HEK293T (cell line): ENCODE measurements around the gene EBF3.

Experiments used
- ARNT ChIP-seq: fragments of 450-650 bp; IDR thresholded peaks from 2 replicates; pipeline ENCODE4 v1.6.1; 2017; ENCODE audit warnings: mild to moderate bottlenecking
- BHLHE40 ChIP-seq: fragments of 450-650 bp; IDR thresholded peaks from 2 replicates; pipeline ENCODE4 v1.6.1; 2016; ENCODE audit warnings: mild to moderate bottlenecking, moderate library complexity, borderline replicate concordance
- CTBP1 ChIP-seq: fragments of 450-650 bp; IDR thresholded peaks from 2 replicates; pipeline ENCODE4 v1.6.1; 2016; ENCODE audit warnings: borderline replicate concordance
- ELF4 ChIP-seq: fragments of 450-650 bp; IDR thresholded peaks from 2 replicates; pipeline ENCODE4 v1.6.1; 2017; ENCODE audit warnings: antibody characterized with exemption
- FOXK2 ChIP-seq: fragments of 450-650 bp; IDR thresholded peaks from 2 replicates; pipeline ENCODE4 v1.6.1; 2016; ENCODE audit warnings: mild to moderate bottlenecking
- FOXM1 ChIP-seq: fragments of 450-650 bp; IDR thresholded peaks from 2 replicates; pipeline ENCODE4 v1.6.1; 2017; ENCODE audit warnings: mild to moderate bottlenecking, borderline replicate concordance
- LEF1 ChIP-seq: fragments of 450-650 bp; IDR thresholded peaks from 2 replicates; pipeline ENCODE4 v1.6.1; 2017; ENCODE audit warnings: mild to moderate bottlenecking, borderline replicate concordance
- NFRKB ChIP-seq: fragments of 450-650 bp; IDR thresholded peaks from 2 replicates; pipeline ENCODE4 v1.6.1; 2016; ENCODE audit warnings: mild to moderate bottlenecking, moderate library complexity
- SP1 ChIP-seq: fragments of 450-650 bp; IDR thresholded peaks from 2 replicates; pipeline ENCODE4 v1.6.1; 2017
- SUZ12 ChIP-seq: fragments of 450-650 bp; IDR thresholded peaks from 2 replicates; pipeline ENCODE4 v1.6.1; 2016; ENCODE audit warnings: mild to moderate bottlenecking
- TARDBP ChIP-seq: fragments of 450-650 bp; IDR thresholded peaks from 2 replicates; pipeline ENCODE4 v1.6.1; 2016

DNA sequence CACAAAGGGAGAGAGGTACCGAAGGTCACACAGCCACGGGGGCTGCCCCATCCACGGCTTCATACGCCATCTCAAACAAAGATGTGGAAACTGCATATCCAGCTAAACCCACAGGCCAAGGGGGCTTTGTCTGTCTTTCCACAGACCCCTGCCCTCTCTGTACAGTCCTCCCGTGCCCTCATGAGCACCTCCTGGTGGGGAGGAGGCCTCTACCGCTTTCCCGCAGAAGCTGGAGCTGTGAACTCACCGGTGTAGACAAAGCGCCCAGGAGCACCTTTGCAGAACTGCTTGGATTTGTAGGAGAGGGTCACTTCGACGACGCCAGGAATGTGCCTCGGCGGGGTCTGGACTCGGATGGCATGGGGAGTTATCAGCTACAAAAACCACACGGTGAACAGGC is 97.2 kb downstream of the EBF3 start:
- no peak for TF ChIP-seq FOXK2
- TF ChIP-seq ARNT = no peak
- TF ChIP-seq SP1 = no peak
- TF ChIP-seq BHLHE40 = no peak
- no peak for TF ChIP-seq SUZ12
- TF ChIP-seq FOXM1 = no peak
- no peak for TF ChIP-seq LEF1
- no peak for TF ChIP-seq NFRKB
- TF ChIP-seq ELF4 = no peak
- no peak for TF ChIP-seq CTBP1
- no peak for TF ChIP-seq TARDBP
